Measurements from ENCODE around the gene KITLG. TPM values are rescaled to one million over a fixed set of nuclear protein-coding genes. Genes with fewer than 3 reads are reported as not detected.

Gene KITLG
- total and polyA plus RNA-seq, 3 donors from 2014 or later = 12.2 to 25.0 (median 21.8) TPM

GRCh38 chr12:88529531-88530488 is 50.5 kb downstream of the KITLG start:
- intact Hi-C loops (cut with DNase I; ENCODE audit: low total_unique reads) = no loop called here
- TF ChIP-seq CTCF (IDR thresholded peaks at IDR 0.05) (no peak), POLR2A (IDR thresholded peaks at IDR 0.05) (no peak)
- Histone ChIP-seq H3K27ac (peak overlapping the region; percentile 35 to 66), H3K36me3 (ENCODE audit: low read depth, missing control alignments) (no peaks in the 10 kb centered on the region), H3K27me3 (no peaks in the 10 kb centered on the region), H3K9me3 (no peaks in the 10 kb centered on the region), H3K4me1 (peaks cover 11% of the 10 kb centered on the region), H3K4me3 (no peak overlapping the region)
- no peak for DNase-seq
- 42 to 44% methylated on average over 9 of the region's 9 CpGs for WGBS, 2 donors

- no peak for DNase-seq
- Histone ChIP-seq H3K36me3 (ENCODE audit: low read depth, missing control alignments) (no peaks in the 10 kb centered on the region), H3K4me3 (no peak overlapping the region), H3K4me1 (peaks cover 4% of the 10 kb centered on the region), H3K9me3 (no peaks in the 10 kb centered on the region), H3K27me3 (no peaks in the 10 kb centered on the region), H3K27ac (no peak overlapping the region)
- intact Hi-C loops (cut with DNase I; ENCODE audit: low total_unique reads) = no loop called here
- TF ChIP-seq POLR2A (IDR thresholded peaks at IDR 0.05) = no peak
- no peak for TF ChIP-seq CTCF (IDR thresholded peaks at IDR 0.05)
- 90 to 93% methylated on average over 7 of the region's 7 CpGs for WGBS, 2 donors
Observed at GRCh38 chr12:88522961-88523360, 57.3 kb downstream of the KITLG start.

GRCh38 chr12:88520436-88520820 is 59.8 kb downstream of the KITLG start:
- TF ChIP-seq CTCF (IDR thresholded peaks at IDR 0.05) (no peak), POLR2A (IDR thresholded peaks at IDR 0.05) (no peak)
- Histone ChIP-seq H3K36me3 (ENCODE audit: low read depth, missing control alignments) (no peaks in the 10 kb centered on the region), H3K4me1 (peaks cover 4% of the 10 kb centered on the region), H3K4me3 (no peak overlapping the region), H3K27ac (no peak overlapping the region), H3K9me3 (no peaks in the 10 kb centered on the region), H3K27me3 (no peaks in the 10 kb centered on the region)
- intact Hi-C loops (cut with DNase I; ENCODE audit: low total_unique reads) = no loop called here
- no peak for DNase-seq
- WGBS, 2 donors = 86 to 87% methylated on average over 2 of the region's 2 CpGs

- H3K27ac ChIP-seq = no peak overlapping the region
- H3K36me3 ChIP-seq (ENCODE audit: low read depth, missing control alignments) = no peaks in the 10 kb centered on the region
- intact Hi-C loops (cut with DNase I; ENCODE audit: low total_unique reads) = no loop called here
- no peak for DNase-seq
- WGBS, 2 donors = 66 to 70% methylated on average over 3 of the region's 3 CpGs
- H3K9me3 ChIP-seq = no peaks in the 10 kb centered on the region
- no peaks in the 10 kb centered on the region for H3K27me3 ChIP-seq
- peaks cover 4% of the 10 kb centered on the region for H3K4me1 ChIP-seq
- no peak for TF ChIP-seq CTCF (IDR thresholded peaks at IDR 0.05)
- no peak for TF ChIP-seq POLR2A (IDR thresholded peaks at IDR 0.05)
- H3K4me3 ChIP-seq = no peak overlapping the region
Observed at GRCh38 chr12:88519802-88520435, 60.4 kb downstream of the KITLG start.

Measured in testis (tissue), 3 donors.